GM12891 (cell line): ENCODE measurements around the gene STK26.

Experiments
- POLR2A ChIP-seq: IDR thresholded peaks from 2 replicates; pipeline ENCODE4 v1.6.1; 2011; ENCODE audit warnings: low read depth, low read length, control low read depth
- POLR2AphosphoS5 ChIP-seq: IDR thresholded peaks from 2 replicates; pipeline ENCODE4 v1.6.1; 2011; ENCODE audit warnings: low read depth, low read length, control low read depth
- SPI1 ChIP-seq: IDR thresholded peaks from 2 replicates; pipeline ENCODE4 v1.6.1; 2011; ENCODE audit warnings: low read depth, low read length, control low read depth

GRCh38 chrX:132115792-132116191 is 92.7 kb downstream of the STK26 start:
- no peak for TF ChIP-seq POLR2AphosphoS5
- no peak for TF ChIP-seq POLR2A
- TF ChIP-seq SPI1, result no peak
